ENCODE results near the gene BAHCC1.

GRCh38 chr17:81508639-81509206 lies 113.5 kb downstream of the BAHCC1 start:
- TF ChIP-seq CTCF (IDR thresholded peaks at IDR 0.05; ENCODE audit: low read length) = no peak
- no peak for TF ChIP-seq EZH2 (IDR thresholded peaks at IDR 0.05; ENCODE audit: borderline replicate concordance, low read length)

Measured in OCI-LY1 (cell line).